H54 (cell line): ENCODE data around the gene PTPRD.
"Not testable (repeated sequence)": the region's sequence is repeated elsewhere in the genome, so short reads cannot be mapped to it uniquely, and the experiment has no call there.

Experiments used
- DNase-seq: peaks from one replicate; pipeline ENCODE4 v3.0.0; 2011; ENCODE audit warnings: low spot score, mixed read lengths; ENCODE audit not compliant: insufficient read length
- FAIRE-seq: peaks from 3 replicates; lab custom pipeline; 2011; peaks lifted over from hg19 to GRCh38; lab: Jason Lieb, UNC
- POLR2A ChIP-seq: IDR thresholded peaks from 2 replicates; pipeline ENCODE4 v1.6.1; 2011; ENCODE audit warnings: low read depth, mild to moderate bottlenecking, low read length

Gene PTPRD

DNA sequence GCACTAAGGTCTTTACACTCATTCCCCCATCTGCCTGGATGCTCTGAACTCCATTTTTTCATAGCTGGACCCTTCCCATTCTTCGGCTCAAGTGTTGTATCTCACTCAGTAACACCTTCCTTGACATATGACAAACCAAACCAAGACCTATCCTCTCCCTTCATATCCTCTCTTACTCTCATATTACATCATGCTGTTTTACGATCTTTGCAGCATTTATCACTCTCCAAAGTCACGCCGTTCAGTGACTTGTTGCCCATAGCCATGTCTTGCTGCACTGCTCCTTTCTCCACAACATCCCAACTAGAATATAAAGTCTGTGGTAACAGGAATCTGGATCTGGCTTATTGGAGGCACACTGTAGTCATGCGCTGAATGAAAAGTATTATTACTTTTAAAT lies 1889.6 kb downstream of the PTPRD start:
- TF ChIP-seq POLR2A, result no peak

DNA sequence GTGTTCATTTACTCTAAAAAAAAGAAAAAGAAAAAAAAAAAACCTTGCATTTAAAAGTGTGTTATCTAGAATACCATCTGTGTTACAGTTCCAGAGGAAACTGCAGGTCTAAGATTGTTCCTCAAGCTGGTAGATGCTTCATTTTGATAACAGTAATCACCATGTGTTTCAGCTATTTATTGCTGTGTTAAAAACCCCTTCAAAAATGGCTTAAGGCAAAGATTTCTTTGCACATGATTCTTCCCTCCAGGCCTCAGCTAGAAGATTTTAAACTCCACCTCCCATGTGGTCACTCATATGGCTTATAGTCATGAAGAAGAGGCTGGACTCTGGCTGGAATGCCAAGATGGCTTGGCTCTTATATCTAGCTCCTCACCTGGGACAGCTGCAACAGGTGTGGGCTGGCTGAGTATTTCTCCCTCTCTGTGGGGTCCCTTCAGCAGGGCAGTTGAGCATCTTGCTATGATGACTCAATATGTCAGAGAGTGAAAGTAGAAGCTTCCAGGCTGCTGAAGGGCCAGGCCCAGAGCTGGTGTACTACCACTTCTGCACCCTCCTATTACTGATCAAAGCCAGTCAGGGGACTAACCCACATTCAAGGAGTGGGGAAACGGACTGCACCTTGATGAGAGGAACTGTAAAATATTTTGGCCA lies 1892.8 kb downstream of the PTPRD start:
- FAIRE-seq (no peak), DNase-seq (no peak)
- no peak for TF ChIP-seq POLR2A

More for the DNA sequence above, 1889.6 kb downstream of the PTPRD start:
- DNase-seq (no peak), FAIRE-seq (no peak)

DNA sequence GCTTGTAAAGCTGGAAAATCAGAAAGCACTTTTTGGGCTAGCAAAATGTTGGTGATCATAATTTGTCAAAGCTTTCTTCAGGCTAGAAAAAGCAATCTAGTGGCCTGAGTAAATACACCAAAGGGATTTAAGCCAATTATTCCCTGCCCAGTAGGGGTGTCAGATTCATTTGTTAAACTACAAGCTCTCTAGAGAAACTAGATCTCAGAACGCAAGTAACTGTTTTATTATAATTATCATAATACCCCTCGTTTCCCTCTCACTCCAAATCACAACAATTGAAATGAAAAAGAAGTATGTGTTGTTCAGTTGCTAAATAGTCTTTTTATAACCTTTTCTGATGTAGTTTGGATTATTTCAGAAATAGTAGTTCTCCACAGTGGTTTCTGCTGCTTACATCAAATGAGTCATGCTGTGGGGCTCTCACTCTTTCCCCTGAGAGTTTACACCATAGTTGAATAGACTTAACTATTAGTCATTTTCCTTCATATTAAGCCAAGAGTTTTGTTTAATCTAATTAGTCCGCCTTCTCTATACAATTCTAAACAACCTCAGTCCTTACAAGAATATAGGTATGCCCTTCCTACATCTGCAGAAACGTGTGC lies 1894.6 kb downstream of the PTPRD start:
- FAIRE-seq (peak; percentile 66), DNase-seq (no peak)
- TF ChIP-seq POLR2A, result no peak

DNA sequence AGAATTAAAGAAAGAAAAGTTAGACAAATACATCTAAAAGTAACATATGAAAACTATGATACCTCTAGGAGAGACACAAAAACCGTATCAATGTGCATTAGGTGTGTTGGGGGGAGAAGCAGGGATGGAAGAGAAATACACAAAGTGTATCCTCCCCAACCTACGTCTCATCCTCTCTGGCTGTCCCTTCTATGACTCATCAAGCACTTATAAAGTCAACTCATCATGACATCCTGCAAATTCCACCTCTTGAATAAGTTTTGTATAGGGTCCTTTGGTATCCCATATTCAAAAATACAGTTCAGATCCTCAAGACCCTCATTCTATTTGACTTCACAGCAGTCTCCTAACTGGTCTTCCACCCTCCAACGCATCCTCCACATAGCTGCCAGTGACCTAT lies 1895.7 kb downstream of the PTPRD start:
- FAIRE-seq (no peak), DNase-seq (no peak)

DNA sequence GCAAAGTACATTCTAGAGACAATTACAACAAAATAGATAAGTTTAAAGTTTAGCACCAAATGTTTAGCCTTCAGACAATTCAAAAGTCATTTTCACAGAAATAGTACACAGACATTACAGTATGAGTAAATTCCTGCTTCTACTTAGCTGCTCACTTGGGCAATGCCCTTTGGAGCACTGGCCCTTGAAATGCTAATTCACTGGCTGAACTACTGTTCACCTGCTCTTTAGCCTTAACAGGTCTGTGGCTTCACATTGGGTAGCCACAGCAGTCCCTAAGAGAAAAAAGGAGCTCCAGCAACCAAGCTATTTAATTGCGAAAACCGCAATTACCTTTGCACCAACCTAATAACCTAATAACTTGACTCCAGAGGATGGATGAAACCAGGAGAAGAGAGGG lies 1897.0 kb downstream of the PTPRD start:
- FAIRE-seq (no peak), DNase-seq (no peak)
- no peak for TF ChIP-seq POLR2A

More for the DNA sequence above, 1895.7 kb downstream of the PTPRD start:
- TF ChIP-seq POLR2A, result no peak

DNA sequence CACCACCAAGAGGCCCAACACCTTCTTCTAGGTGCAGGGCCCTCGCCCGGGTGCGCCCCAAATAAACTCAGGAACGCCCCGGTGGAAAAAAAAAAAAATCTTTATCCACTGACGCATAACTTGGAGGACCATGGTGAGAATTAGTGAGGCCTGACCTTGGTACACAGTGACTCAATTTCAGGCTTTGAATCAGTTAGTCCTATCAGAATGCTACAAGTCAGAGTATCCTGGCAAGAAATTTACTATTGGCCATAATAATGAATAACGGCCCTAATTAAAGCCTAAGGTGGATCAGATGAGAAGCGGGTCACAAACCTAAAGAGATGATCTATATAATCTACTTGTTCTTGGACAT lies 1899.0 kb downstream of the PTPRD start:
- DNase-seq (no peak), FAIRE-seq (no peak)
- no peak for TF ChIP-seq POLR2A

DNA sequence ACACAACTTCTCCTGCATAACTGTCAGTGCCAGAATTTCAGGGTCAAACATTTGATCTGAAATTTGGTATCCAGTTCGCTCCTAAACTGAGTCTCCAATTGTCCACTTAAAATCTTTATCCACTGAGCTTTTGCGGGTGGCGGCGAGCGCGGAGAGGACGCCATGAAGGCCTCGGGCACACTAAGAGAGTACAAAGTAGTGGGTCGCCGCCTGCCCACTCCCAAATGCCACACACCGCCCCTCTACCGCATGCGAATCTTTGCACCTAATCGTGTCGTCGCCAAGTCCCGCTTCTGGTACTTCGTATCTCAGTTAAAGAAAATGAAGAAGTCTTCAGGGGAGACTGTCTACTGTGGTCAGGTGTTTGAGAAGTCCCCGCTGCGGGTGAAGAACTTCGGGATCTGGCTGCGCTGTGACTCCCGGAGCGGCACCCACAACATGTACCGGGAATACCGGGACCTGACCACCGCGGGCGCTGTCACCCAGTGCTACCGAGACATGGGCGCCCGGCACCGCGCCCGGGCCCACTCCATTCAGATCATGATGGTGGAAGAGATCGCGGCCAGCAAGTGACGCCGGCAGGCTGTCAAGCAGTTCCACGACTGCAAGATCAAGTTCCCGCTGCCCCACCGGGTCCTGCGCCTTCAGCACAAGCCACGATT lies 1899.5 kb downstream of the PTPRD start:
- TF ChIP-seq POLR2A, result no peak
- FAIRE-seq, result no peak
- no peak for DNase-seq

DNA sequence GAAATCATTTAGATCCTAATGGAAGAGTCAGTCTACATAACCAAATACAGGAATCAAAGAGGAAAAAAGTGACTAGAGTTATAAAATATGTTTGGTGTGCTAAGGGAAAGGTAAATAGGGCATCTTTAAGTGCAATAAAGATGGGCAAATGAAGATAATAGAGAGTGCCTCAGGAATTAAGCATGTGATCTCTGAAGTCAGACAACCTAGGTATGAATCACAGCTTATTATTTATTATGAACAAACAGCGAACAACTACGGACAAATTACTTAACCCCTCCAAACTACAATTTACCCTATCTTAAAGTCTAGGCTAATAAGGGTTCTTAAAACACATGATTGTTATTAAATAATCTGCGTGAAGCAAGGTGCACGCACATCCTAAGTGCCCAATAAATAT lies 1903.1 kb downstream of the PTPRD start:
- DNase-seq (no peak), FAIRE-seq (no peak)
- TF ChIP-seq POLR2A, result no peak

DNA sequence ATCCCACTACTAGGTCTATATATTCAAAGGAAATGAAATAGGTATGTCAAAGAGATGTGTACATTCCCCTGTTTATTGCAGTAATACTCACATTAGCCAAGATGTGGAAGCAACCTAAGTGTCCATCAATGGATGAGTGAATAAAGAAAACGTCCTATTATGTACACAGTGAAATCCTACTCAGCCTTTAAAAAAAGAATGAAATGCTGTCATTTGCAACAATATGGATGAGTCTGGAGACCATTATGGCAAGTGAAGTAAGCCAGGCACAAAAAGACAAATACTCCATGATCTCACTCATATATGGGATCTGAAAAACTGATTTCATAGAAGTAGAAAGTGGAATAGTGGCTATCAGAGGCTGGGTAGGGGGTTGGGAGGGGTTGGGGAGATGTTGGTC lies 1904.1 kb downstream of the PTPRD start:
- FAIRE-seq (no peak), DNase-seq (no peak)
- TF ChIP-seq POLR2A, result no peak

DNA sequence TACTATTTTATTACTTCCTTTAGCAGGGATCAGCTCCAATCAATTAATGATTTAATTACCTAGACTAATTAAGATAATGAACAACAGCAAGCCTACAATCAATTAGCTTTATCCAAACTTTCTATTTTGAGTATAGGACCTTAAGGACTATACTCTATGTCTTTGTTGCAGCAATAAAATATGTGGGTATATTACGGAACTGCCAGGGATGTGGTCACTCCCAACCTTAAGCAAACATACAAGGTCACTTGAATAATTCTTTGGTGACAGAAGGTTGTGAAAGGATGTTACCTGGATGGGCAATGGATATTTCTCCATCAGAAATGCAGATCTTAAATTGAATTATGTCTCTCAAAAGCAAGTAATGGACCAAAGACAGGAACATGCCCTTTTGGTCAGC lies 1905.8 kb downstream of the PTPRD start:
- no peak for TF ChIP-seq POLR2A
- FAIRE-seq, result no peak
- DNase-seq, result no peak

DNA sequence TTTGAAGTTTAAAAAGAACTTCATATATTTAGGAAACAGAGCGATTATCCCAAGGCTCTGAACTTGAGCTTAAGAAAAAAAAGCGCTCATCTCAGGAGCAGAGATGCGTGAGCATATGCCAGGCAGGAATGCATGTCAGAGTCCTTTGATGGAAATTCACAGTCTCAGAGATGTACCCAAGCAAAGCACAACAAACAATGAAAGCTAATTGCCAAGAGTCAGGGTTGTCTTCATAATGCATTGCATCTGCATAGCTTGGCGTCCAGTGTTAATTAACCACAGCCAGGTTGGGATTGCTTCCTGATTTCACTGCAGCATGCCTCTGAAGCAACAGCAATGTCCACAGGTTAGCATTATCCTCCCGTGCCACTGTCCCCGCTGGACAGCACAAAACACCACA lies 1906.3 kb downstream of the PTPRD start:
- FAIRE-seq (no peak), DNase-seq (no peak)
- TF ChIP-seq POLR2A, result no peak

DNA sequence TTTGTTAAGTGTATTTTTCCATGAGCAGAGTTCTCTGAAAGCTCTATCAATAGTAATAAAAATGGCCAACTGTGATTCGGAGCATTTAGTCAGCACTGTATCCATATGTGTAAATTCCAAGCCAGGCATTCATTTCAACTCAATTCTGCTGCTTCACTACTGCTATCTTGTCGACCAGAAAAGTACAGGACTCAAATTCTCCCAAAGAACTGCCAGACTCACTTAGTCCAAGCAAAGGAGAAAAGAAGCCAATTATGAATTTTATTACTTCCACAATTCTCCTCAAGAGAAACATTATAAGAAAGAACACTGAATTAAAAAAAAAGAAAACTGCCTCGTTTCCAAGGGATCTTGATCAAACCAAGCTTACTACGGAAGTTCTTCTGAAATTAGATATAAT lies 1906.9 kb downstream of the PTPRD start:
- no peak for TF ChIP-seq POLR2A
- FAIRE-seq, result no peak
- DNase-seq, result no peak

DNA sequence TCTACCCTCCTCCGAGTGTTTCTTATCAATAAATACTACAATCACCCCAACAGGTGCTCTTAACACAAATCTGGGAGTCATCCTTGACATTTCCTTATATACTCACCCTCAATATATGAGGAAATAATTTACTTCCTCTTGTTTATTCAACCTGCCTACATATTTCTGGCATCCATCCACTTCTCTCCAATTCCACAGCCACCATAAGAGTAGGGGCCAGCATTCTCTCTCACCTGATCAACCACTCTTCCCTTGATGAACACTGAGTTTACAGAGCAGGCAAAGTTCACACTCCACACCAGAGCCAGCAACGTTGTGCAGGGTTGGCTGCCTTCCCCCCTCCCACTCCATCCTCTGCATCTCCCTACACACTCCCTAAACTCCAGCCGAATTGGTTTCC lies 1908.9 kb downstream of the PTPRD start:
- no peak for FAIRE-seq
- DNase-seq, result no peak
- TF ChIP-seq POLR2A, result no peak

DNA sequence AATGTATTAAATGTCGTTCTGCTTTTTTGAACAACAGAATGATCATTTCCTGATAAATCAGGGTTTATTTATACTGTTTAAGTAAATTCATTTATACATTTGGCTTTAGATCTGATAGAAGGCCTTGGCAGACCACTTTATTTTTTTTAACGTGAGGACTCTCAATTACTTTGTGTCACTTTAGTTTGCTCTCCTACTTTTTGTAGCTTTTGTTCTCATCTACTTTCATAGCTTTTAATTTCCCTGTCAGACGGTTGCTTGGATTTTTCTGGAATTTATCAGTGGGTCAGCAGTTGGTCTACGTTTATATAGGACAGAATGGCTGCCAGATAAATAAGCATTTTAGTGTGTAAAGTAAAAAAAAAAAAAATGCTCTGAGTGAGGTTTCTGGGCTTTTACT lies 1910.9 kb downstream of the PTPRD start:
- DNase-seq (no peak), FAIRE-seq (no peak)
- no peak for TF ChIP-seq POLR2A

DNA sequence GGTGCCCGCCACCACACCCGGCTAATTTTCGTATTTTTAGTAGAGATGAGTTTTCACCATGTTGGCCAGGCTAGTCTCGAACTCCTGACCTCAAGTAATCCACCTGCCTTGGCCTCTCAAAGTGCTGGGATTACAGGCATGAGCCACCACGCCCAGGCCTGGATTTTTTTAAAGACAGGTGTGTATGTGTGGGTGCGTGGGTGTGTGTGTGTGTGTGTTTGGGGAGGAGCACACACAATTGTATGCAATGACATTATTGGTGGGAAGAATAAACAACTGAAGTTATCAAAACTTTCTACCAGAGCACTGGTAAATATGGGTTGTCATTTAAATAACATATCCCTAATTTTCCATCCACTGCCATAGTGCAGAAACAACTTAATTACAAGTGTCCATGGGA lies 1915.2 kb downstream of the PTPRD start:
- not testable (repeated sequence) for FAIRE-seq, DNase-seq

DNA sequence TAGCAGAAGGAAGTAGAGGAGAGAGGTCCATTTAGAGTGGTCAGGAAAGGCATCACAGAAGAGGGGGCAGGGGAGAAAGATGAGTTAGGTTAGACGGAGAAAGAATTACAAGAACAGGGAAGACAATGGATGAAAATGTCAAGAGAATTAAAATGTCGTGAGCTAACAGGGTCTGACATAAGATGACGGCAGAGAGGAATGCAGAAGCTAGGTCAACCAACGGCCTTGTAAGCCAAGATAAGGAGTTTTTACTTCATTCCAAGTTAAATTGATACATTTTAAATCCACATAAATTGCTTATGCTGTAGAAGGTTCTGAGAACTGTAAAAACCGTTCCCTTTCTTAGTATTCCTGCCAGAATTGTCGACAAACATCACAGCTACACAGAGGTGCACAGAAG lies 1916.3 kb downstream of the PTPRD start:
- FAIRE-seq, result no peak
- no peak for DNase-seq
- no peak for TF ChIP-seq POLR2A
